Adrenal gland (tissue), 12 donors: ENCODE measurements around the gene RAB6B. TPM values are rescaled to one million over a fixed set of nuclear protein-coding genes. Genes with fewer than 3 reads are reported as not detected.

Experiments
- DNase-seq, 7 donors: peaks; one replicate each; pipeline ENCODE4 v3.0.0-alpha.2; 2019 to 2020
- H3K27ac ChIP-seq, 5 donors: fragments of 200-600 bp; sonication (generic) in 4 of 5; 1 replicate in 3 of 5; 2 replicates in 2 of 5; pipeline versions ENCODE4 v1.5.1 to v1.8.0; 2016 to 2020; ENCODE audit warnings: mild to moderate bottlenecking in 1 of 5
- H3K27me3 ChIP-seq: fragments of 200-600 bp; 2 replicates; pipeline ENCODE4 v1.8.0; 2021
- H3K36me3 ChIP-seq, 2 donors: fragments of 200-600 bp; replicated peaks in 1 of 2; 1 replicate in 1 of 2; 2 replicates in 1 of 2; pipeline versions ENCODE4 v1.5.1 to v1.8.0; 2018 to 2022
- H3K4me1 ChIP-seq, 2 donors: fragments of 200-600 bp; replicated peaks in 1 of 2; 1 replicate in 1 of 2; 2 replicates in 1 of 2; pipeline versions ENCODE4 v1.5.1 to v1.8.0; 2018 to 2021
- H3K4me3 ChIP-seq, 4 donors: fragments of 200-600 bp; sonication (generic) in 3 of 4; one replicate each; pipeline ENCODE4 v1.5.1; 2016 to 2018
- H3K9me3 ChIP-seq, 3 donors: fragments of 200-600 bp; sonication (generic) in 1 of 3; replicated peaks in 1 of 3; 1 replicate in 2 of 3; 2 replicates in 1 of 3; pipeline versions ENCODE4 v1.5.1 to v1.8.0; 2016 to 2021
- POLR2A ChIP-seq, 2 donors: fragments of 450-650 bp; IDR thresholded peaks; one replicate each; pipeline ENCODE4 v1.6.1; 2017; ENCODE audit warnings: antibody characterized with exemption in 2 of 2, mild to moderate bottlenecking in 2 of 2, moderate library complexity in 1 of 2
- WGBS, 4 donors: extraction: QIAGEN DNeasy Blood & Tissue Kit in 2 of 4; methylation state at CpG; one replicate each; pipeline versions ENCODE4 v1.1.5 to v1.1.7; 2013 to 2017; 5-methylcytosine and 5-hydroxymethylcytosine counted together
- intact Hi-C, 2 donors: fragments of 100-400 bp; cut with DNase I; formaldehyde crosslinking; loops; one replicate each; pipeline versions ENCODE4 v1.14.1 to v1.15.0; 2022 to 2023
- polyA plus RNA-seq, 3 donors: library from polyadenylated mRNA; stranded (reverse); fragments of 200-250 nt in 2 of 3; fragments of 350-450 nt in 1 of 3; fragmentation: Illumina TruSeq in 1 of 3; extraction: RNeasy Lipid Tissue Mini Kit (QIAGEN cat#74804) in 1 of 3; gene quantifications; one replicate each; pipeline ENCODE4 v1.2.3, GENCODE V29; 2013 to 2014
- total RNA-seq, 9 donors: library from RNA; depleted of rRNA in 4 of 9; stranded (reverse); fragments of >200 nt in 4 of 9; fragments of 120-200 nt in 1 of 9; fragmentation: NEBNext Ultra II Directional in 1 of 9; extraction: Animal tissue kit (Norgen Biotek cat#: 25700) in 1 of 9; gene quantifications; one replicate each; pipeline versions ENCODE4 v1.1.0 to v1.2.4, GENCODE V29; 2013 to 2023
- TF ChIP-seq, protein P1 (sequence below), 6 experiments: fragments of 450-650 bp in 4 of 6; fragments of 200-600 bp in 2 of 6; sonication (generic) in 1 of 6; IDR thresholded peaks; 1 replicate in 5 of 6; 2 replicates in 1 of 6; pipeline versions ENCODE4 v1.5.1 to v1.8.0; 2016 to 2021; ENCODE audit warnings: antibody characterized with exemption in 6 of 6, mild to moderate bottlenecking in 2 of 6, moderate library complexity in 1 of 6
- donor health status: healthy with polysubstance abuse.
- donor health status: Bipolar disorder and iron deficiency.
- donor health status: DM: yes; HTN: yes; CAD: no.
- donor health status: DM: no; HTN: no; CAD: no.
- donor health status: DM: no; HTN: no; CAD: no.
- donor health status: DM: yes; HTN: yes; CAD: no.

The RAB6B gene
- total and polyA plus RNA-seq, 12 donors: 1.4 to 14.5 (median 4.3) TPM

DNA sequence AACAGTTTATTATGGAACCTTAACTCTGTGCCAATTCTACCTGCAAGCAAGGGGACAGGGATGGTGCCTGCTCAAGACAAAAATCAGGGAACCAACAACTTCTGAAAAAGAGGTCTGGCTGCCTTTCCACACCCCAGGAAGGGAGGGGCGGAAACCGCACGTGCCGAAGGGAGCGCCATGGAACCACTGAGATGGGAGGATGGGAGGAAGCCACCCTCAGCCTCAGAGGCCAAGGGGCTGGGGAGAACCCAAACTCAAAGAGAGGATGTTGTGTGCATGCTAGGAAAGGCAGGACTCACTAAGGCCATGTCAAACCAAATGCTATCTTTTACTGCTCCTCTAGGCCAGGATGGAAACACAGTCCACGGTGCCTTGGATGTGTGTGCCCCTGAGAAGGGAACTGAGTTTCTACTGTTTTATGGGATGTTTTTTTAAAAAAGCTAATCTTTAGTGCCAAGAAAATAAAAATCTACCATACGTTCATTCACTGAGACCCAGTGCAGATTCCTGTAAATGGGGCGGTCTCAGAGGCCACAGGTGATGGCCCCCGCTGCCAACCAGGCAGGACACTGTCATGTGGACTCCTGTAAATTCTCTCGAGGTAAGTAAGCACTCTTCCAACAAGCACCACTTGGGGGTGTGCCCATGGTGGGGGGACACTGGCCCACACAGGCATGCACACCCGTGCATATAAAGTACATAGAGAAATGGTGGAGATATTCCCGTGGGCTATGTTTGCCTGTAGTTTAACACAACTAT is 69.5 kb downstream of the RAB6B start:
- Histone ChIP-seq H3K4me1 (no peaks in the 10 kb centered on the region), H3K36me3 (peaks cover 0 to 11% of the 10 kb centered on the region in 2 donors), H3K9me3 (no peaks in the 10 kb centered on the region), H3K27ac (no peak overlapping the region), H3K4me3 (no peak overlapping the region), H3K27me3 (no peaks in the 10 kb centered on the region)
- DNase-seq: peak in 1 of 7 donors; percentile 44
- no peak for TF ChIP-seq POLR2A (IDR thresholded peaks at IDR 0.05)
- TF ChIP-seq, protein P1, sequence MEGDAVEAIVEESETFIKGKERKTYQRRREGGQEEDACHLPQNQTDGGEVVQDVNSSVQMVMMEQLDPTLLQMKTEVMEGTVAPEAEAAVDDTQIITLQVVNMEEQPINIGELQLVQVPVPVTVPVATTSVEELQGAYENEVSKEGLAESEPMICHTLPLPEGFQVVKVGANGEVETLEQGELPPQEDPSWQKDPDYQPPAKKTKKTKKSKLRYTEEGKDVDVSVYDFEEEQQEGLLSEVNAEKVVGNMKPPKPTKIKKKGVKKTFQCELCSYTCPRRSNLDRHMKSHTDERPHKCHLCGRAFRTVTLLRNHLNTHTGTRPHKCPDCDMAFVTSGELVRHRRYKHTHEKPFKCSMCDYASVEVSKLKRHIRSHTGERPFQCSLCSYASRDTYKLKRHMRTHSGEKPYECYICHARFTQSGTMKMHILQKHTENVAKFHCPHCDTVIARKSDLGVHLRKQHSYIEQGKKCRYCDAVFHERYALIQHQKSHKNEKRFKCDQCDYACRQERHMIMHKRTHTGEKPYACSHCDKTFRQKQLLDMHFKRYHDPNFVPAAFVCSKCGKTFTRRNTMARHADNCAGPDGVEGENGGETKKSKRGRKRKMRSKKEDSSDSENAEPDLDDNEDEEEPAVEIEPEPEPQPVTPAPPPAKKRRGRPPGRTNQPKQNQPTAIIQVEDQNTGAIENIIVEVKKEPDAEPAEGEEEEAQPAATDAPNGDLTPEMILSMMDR (IDR thresholded peaks at IDR 0.05): no peak
- WGBS, 4 donors: 88 to 94% (median 90%) methylated on average over 12 of the region's 12 CpGs
- intact Hi-C loops: no loop called here

DNA sequence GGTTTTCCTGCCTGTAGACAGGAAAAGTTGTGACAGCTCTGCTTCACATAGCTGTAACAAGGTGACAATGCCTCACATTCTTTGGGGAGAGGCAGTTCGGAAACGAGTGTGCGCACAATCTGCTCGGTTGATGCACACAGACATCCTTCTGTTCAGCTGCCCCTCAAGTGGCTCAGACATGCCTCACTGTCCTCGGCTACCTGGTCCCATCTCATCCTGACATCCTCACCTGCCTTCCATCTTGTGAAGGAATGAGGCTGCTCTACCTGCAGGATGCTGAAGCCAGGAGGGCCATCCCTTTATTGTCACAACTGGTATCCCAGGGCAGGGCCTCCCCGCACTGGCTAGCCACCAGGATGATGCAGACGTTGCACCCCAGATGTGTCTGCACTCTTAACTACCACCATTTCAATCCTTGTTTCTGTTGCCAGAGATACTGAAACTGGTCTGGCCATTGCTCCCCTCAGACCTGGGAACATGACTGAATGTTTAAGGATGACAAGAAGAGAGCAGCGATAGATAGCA is 70.7 kb downstream of the RAB6B start:
- peak in 1 of 7 donors; percentile 31 for DNase-seq
- peaks cover 0 to 22% of the 10 kb centered on the region in 2 donors for H3K36me3 ChIP-seq
- no peak overlapping the region for H3K27ac ChIP-seq
- no peaks in the 10 kb centered on the region for H3K9me3 ChIP-seq
- TF ChIP-seq, protein P1 (IDR thresholded peaks at IDR 0.05): no peak
- no peak for TF ChIP-seq POLR2A (IDR thresholded peaks at IDR 0.05)
- H3K4me1 ChIP-seq: no peaks in the 10 kb centered on the region
- intact Hi-C loops: loop anchor here (5.0 kb wide), 1 partner anchor 102 kb away; no protein-coding TSS in a partner anchor
- H3K27me3 ChIP-seq: no peaks in the 10 kb centered on the region
- 79 to 89% (median 88%) methylated on average over 7 to 8 of the region's 8 CpGs for WGBS, 4 donors
- no peak overlapping the region for H3K4me3 ChIP-seq

DNA sequence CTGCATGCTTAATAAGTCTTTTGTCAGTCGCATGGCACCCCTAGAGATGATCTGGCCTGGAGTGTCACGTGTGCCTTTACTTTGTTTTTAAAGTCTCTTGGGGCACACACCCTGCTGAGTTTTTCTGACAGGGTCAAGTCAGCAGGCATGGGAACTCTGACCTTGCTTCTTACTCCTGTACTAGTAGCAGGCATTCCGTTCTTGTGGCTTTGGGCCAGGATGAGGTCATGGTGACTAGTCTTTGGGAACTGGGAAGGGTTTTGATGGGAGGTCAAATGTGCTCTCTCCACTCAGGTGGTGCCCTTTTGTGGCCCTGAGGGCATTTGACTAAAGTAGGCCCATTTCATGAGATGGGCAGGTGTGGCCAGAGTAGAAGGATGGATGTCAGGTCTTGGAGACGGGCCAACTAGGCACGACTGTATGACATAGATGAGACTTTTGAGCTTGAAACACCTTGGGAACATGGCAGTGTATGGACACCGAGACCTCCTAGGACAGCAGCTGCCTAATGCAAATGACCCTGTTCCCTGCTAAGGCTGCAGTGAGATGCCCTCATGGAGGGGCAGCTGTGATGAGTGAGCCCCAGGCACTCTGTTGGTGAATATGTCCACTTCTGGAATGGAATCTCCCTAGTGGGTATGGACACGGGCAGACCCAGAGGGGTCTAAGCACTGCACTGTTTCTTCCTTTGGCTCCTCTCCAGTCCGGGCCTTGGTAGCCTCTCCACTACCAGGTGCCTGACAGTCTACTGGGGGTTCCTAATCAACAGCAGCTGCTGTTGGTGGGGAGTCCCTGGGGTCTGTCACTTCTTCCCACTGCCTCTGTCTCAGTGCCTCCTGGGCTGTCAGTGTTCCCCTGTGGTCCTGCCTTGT is 73.7 kb downstream of the RAB6B start:
- H3K27me3 ChIP-seq: no peaks in the 10 kb centered on the region
- H3K4me1 ChIP-seq: no peaks in the 10 kb centered on the region
- peaks cover 0 to 41% of the 10 kb centered on the region in 2 donors for H3K36me3 ChIP-seq
- intact Hi-C loops: loop anchor here (5.0 kb wide), 1 partner anchor 105 kb away; no protein-coding TSS in a partner anchor
- peak overlapping the region in 2 of 5 donors; percentile 7 to 26 for H3K27ac ChIP-seq
- TF ChIP-seq, protein P1 (IDR thresholded peaks at IDR 0.05): peak in 1 of 6 experiments; percentile 42
- no peak for TF ChIP-seq POLR2A (IDR thresholded peaks at IDR 0.05)
- no peaks in the 10 kb centered on the region for H3K9me3 ChIP-seq
- DNase-seq: peak; percentile 65 to 93 (median 88)
- WGBS, 4 donors: 66 to 76% (median 72%) methylated on average over 8 of the region's 8 CpGs
- H3K4me3 ChIP-seq: no peak overlapping the region
